IMR-90 (cell line): ENCODE measurements around the gene COL24A1. TPM values are rescaled to one million over a fixed set of nuclear protein-coding genes. Genes with fewer than 3 reads are reported as not detected.

ENCODE experiments used
- ATAC-seq: fragments of 200-7000 bp; cut with Tn5 transposase; 2 replicates; pipeline ENCODE4 v1.9.1; 2020; ENCODE audit warnings: low read depth, mild to moderate bottlenecking, moderate library complexity
- BruUV-seq: library from RNA; stranded (reverse); fragments of 400-500 nt; replicated peaks from 2 replicates; lab custom pipeline; 2021; lab: Mats Ljungman, UMichigan
- CTCF ChIA-PET: fragments of 300-600 bp; formaldehyde crosslinking; extraction: SDS; loops from one replicate; lab custom pipeline; 2021; ENCODE audit warnings: antibody characterized with exemption; lab: Yijun Ruan, JAX
- POLR2A ChIA-PET: fragments of 300-600 bp; sonication (Branson Sonifier 250); formaldehyde crosslinking; loops from one replicate; lab custom pipeline; 2022; ENCODE audit warnings: antibody characterized with exemption; ENCODE audit not compliant: unreplicated experiment; lab: Charles Lee
- DNase-seq: peaks from one replicate; pipeline ENCODE4 v3.0.0; 2013
- H2AFZ ChIP-seq: replicated peaks from 2 replicates; pipeline ENCODE3; 2013; ENCODE audit warnings: low read length, mild to moderate bottlenecking; ENCODE audit not compliant: poor library complexity
- H2AK5ac ChIP-seq: 2 replicates; pipeline ENCODE4 v1.6.1; 2013; ENCODE audit warnings: low read depth, low read length, inconsistent platforms
- H2AK9ac ChIP-seq: replicated peaks from 2 replicates; pipeline ENCODE3; 2013; ENCODE audit warnings: mild to moderate bottlenecking, low read depth, low read length, moderate library complexity; ENCODE audit not compliant: poor library complexity
- H2BK120ac ChIP-seq: 2 replicates; pipeline ENCODE4 v1.6.1; 2013; ENCODE audit warnings: low read depth, low read length, inconsistent platforms
- H2BK15ac ChIP-seq: 3 replicates; pipeline ENCODE4 v1.6.1; 2013; ENCODE audit warnings: low read depth, low read length, inconsistent platforms
- H2BK20ac ChIP-seq: 2 replicates; pipeline ENCODE4 v1.6.1; 2013; ENCODE audit warnings: low read depth, mild to moderate bottlenecking, inconsistent platforms, low read length, moderate library complexity
- H2BK5ac ChIP-seq: 2 replicates; pipeline ENCODE4 v1.6.1; 2013; ENCODE audit warnings: mild to moderate bottlenecking, low read depth, low read length, inconsistent platforms; ENCODE audit not compliant: poor library complexity, severe bottlenecking
- H3K14ac ChIP-seq: replicated peaks from 2 replicates; pipeline ENCODE4 v1.6.1; 2013; ENCODE audit warnings: low read depth, low read length, inconsistent platforms
- H3K18ac ChIP-seq: 2 replicates; pipeline ENCODE4 v1.6.1; 2013; ENCODE audit warnings: low read depth, low read length, control low read depth
- H3K23ac ChIP-seq: 2 replicates; pipeline ENCODE4 v1.6.1; 2013; ENCODE audit warnings: low read depth, low read length, inconsistent platforms
- H3K27ac ChIP-seq: 2 replicates; pipeline ENCODE4 v1.5.1; 2013; ENCODE audit warnings: mild to moderate bottlenecking, control low read depth, low read length; ENCODE audit not compliant: insufficient read depth
- H3K27me3 ChIP-seq: 2 replicates; pipeline ENCODE4 v1.6.1; 2013; ENCODE audit warnings: low read length; ENCODE audit not compliant: control insufficient read depth, insufficient read depth
- H3K36me3 ChIP-seq: 2 replicates; pipeline ENCODE4 v1.6.1; 2013; ENCODE audit warnings: low read length, mixed read lengths; ENCODE audit not compliant: control insufficient read depth, insufficient read depth
- H3K4ac ChIP-seq: 2 replicates; pipeline ENCODE4 v1.6.1; 2013; ENCODE audit warnings: low read depth, low read length, inconsistent platforms
- H3K4me1 ChIP-seq: 2 replicates; pipeline ENCODE4 v1.6.1; 2013; ENCODE audit warnings: low read length, mixed read lengths; ENCODE audit not compliant: control insufficient read depth, insufficient read depth
- H3K4me2 ChIP-seq: 2 replicates; pipeline ENCODE4 v1.6.1; 2013; ENCODE audit warnings: low read depth, mild to moderate bottlenecking, control low read depth, low read length, moderate library complexity
- H3K4me3 ChIP-seq: 2 replicates; pipeline ENCODE4 v1.5.1; 2013; ENCODE audit warnings: low read depth, mild to moderate bottlenecking, control low read depth, low read length, moderate library complexity; ENCODE audit not compliant: insufficient read depth
- H3K56ac ChIP-seq: 2 replicates; pipeline ENCODE4 v1.6.1; 2013; ENCODE audit warnings: low read length, inconsistent platforms; ENCODE audit not compliant: insufficient read depth; ENCODE audit errors: extremely low read depth
- H3K79me1 ChIP-seq, 2 experiments: 2 replicates each; pipeline ENCODE4 v1.6.1; 2013; ENCODE audit warnings: low read length in 2 of 2, inconsistent platforms in 1 of 2, low read depth in 1 of 2
- H3K9ac ChIP-seq: 2 replicates; pipeline ENCODE4 v1.6.1; 2013; ENCODE audit warnings: low read depth, low read length, control low read depth
- H3K9me1 ChIP-seq: 2 replicates; pipeline ENCODE4 v1.6.1; 2013; ENCODE audit warnings: low read length, inconsistent platforms; ENCODE audit not compliant: insufficient read depth
- H3K9me3 ChIP-seq: 2 replicates; pipeline ENCODE4 v1.6.1; 2013; ENCODE audit warnings: low read length; ENCODE audit not compliant: control insufficient read depth, insufficient read depth
- H4K20me1 ChIP-seq: 2 replicates; pipeline ENCODE4 v1.6.1; 2013; ENCODE audit warnings: low read length, inconsistent platforms; ENCODE audit not compliant: insufficient read depth
- H4K5ac ChIP-seq: 2 replicates; pipeline ENCODE4 v1.6.1; 2013; ENCODE audit warnings: mild to moderate bottlenecking, low read depth, low read length, control low read depth
- H4K8ac ChIP-seq, 2 experiments: 2 replicates each; pipeline ENCODE4 v1.6.1; 2013; ENCODE audit warnings: low read depth in 2 of 2, low read length in 2 of 2, control low read depth in 1 of 2, inconsistent platforms in 1 of 2
- H4K91ac ChIP-seq: 2 replicates; pipeline ENCODE4 v1.6.1; 2013; ENCODE audit warnings: low read depth, low read length, inconsistent platforms; ENCODE audit not compliant: insufficient read depth
- BHLHE40 ChIP-seq: fragments of 150-350 bp; IDR thresholded peaks from 2 replicates; pipeline ENCODE4 v1.6.1; 2016; ENCODE audit warnings: mild to moderate bottlenecking, low read depth, low read length
- FOS ChIP-seq: fragments of 150-350 bp; IDR thresholded peaks from 2 replicates; pipeline ENCODE4 v1.6.1; 2016; ENCODE audit warnings: low read depth, low read length
- MAFK ChIP-seq: IDR thresholded peaks from 2 replicates; pipeline ENCODE4 v1.6.1; 2012; ENCODE audit warnings: low read depth, low read length, improper control_type of control experiment
- MAZ ChIP-seq: IDR thresholded peaks from 2 replicates; pipeline ENCODE4 v1.6.1; 2012; ENCODE audit warnings: low read depth, mild to moderate bottlenecking, low read length, improper control_type of control experiment, moderate library complexity, borderline replicate concordance
- MXI1 ChIP-seq: IDR thresholded peaks from 2 replicates; pipeline ENCODE4 v1.6.1; 2012; ENCODE audit warnings: low read depth, mild to moderate bottlenecking, low read length, moderate library complexity, borderline replicate concordance
- POLR2A ChIP-seq: IDR thresholded peaks from 2 replicates; pipeline ENCODE4 v1.6.1; 2012; ENCODE audit warnings: mild to moderate bottlenecking, low read depth, low read length
- RCOR1 ChIP-seq: IDR thresholded peaks from 2 replicates; pipeline ENCODE4 v1.6.1; 2012; ENCODE audit warnings: mild to moderate bottlenecking, low read length, improper control_type of control experiment; ENCODE audit not compliant: insufficient replicate concordance
- RFX5 ChIP-seq: IDR thresholded peaks from 2 replicates; pipeline ENCODE4 v1.8.0; 2012; ENCODE audit warnings: low read depth, mild to moderate bottlenecking, low read length, moderate library complexity
- WGBS, 2 experiments: methylation state at CpG; one replicate each; pipeline versions ENCODE4 v1.1.5 to v1.1.7; 2013; ENCODE audit warnings: missing lambda C conversion rate in 2 of 2; ENCODE audit not compliant: insufficient read length in 1 of 2; ENCODE audit errors: extremely low coverage in 2 of 2; 5-methylcytosine and 5-hydroxymethylcytosine counted together
- dilution Hi-C: fragments of 300-500 bp; cut with HindIII; formaldehyde crosslinking; loops from one replicate; pipeline ENCODE4 v1.14.3; 2018; ENCODE audit warnings: low sequenced_read_pairs; ENCODE audit not compliant: unreplicated experiment
- in situ Hi-C: fragments of 300-500 bp; cut with MboI; formaldehyde crosslinking; loops from 3 replicates; pipeline ENCODE4 v1.14.3; 2019; ENCODE audit warnings: low sequenced_read_pairs, inconsistent platforms, mixed read lengths
- intact Hi-C: fragments of 100-400 bp; cut with micrococcal nuclease; formaldehyde crosslinking; loops from 2 replicates; pipeline ENCODE4 v1.10.0; 2022
- polyA plus RNA-seq, 3 experiments: library from polyadenylated mRNA; depleted of rRNA; stranded (reverse); fragments of >200 nt; gene quantifications; 2 replicates each; pipeline ENCODE4 v1.2.3, GENCODE V29; 2012; ENCODE audit warnings: low replicate concordance in 1 of 3
- total RNA-seq: library from RNA; depleted of rRNA; stranded (reverse); fragments of >200 nt; gene quantifications from 2 replicates; pipeline ENCODE4 v1.2.3, GENCODE V29; 2012
- TF ChIP-seq, protein P1 (sequence below): fragments of 150-350 bp; IDR thresholded peaks from 2 replicates; pipeline ENCODE4 v1.6.1; 2016; ENCODE audit warnings: low read depth, mild to moderate bottlenecking, low read length, moderate library complexity, borderline replicate concordance
- TF ChIP-seq, protein P2 (sequence below): conservative IDR thresholded peaks from 2 replicates; pipeline ENCODE4 v1.5.1; 2012; ENCODE audit warnings: mild to moderate bottlenecking, low read depth, low read length, improper control_type of control experiment
- TF ChIP-seq, protein P3 (sequence below): fragments of 150-350 bp; IDR thresholded peaks from 2 replicates; pipeline ENCODE4 v1.6.1; 2017; ENCODE audit warnings: mild to moderate bottlenecking, antibody characterized with exemption, low read length, low read depth

The COL24A1 gene
- total and polyA plus RNA-seq, 2 of the 4 experiments (the other 2 are of a cell fraction): 1.4 to 2.2 TPM

DNA sequence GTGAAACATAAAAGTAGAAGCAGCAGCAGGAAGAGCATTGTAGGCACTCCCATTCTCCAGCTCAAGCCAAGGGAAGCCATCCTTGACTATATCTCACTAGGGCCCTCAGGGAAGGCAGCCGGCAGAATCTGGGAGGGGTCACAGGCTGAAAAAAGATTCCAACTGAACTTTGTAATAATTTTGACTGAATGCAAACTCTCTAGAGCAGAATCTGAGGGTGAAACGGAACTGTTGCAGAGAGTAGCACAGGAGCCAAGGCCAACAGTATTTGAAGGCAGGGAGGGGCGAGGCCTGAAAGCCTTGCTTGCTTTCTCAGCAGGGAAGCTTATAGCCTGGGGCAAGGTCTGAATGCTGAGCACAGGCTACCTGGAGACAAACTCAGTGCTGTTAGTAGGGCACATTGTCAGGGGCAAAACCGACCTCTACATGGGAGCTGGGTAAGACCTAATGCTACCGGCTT, 180.6 kb downstream of the COL24A1 start:
- Histone ChIP-seq H4K5ac (no peak overlapping the region), H2AK9ac (no peak overlapping the region), H3K36me3 (no peaks in the 10 kb centered on the region), H3K9me3 (no peaks in the 10 kb centered on the region), H3K4me3 (no peak overlapping the region), H3K4me2 (no peak overlapping the region), H4K8ac (no peak overlapping the region), H2BK15ac (no peak overlapping the region), H3K56ac (no peak overlapping the region), H3K9ac (no peak overlapping the region), H2BK120ac (no peak overlapping the region), H4K91ac (no peak overlapping the region), H2AFZ (no peak overlapping the region), H3K79me1 (no peaks in the 10 kb centered on the region), H3K4me1 (no peaks in the 10 kb centered on the region), H3K27ac (no peak overlapping the region), H3K4ac (no peak overlapping the region), H3K9me1 (no peaks in the 10 kb centered on the region), H2BK20ac (no peak overlapping the region), H3K14ac (no peak overlapping the region), H2BK5ac (no peak overlapping the region), H2AK5ac (no peak overlapping the region), H3K18ac (no peak overlapping the region), H4K20me1 (no peaks in the 10 kb centered on the region), H3K23ac (no peak overlapping the region), H3K27me3 (no peaks in the 10 kb centered on the region)
- ATAC-seq (no peak), DNase-seq (no peak)
- in situ Hi-C loops: no loop called here
- TF ChIP-seq BHLHE40 (no peak), POLR2A (no peak), RFX5 (no peak), MXI1 (no peak), MAZ (no peak), RCOR1 (no peak), FOS (no peak), MAFK (no peak)
- TF ChIP-seq, protein P1, sequence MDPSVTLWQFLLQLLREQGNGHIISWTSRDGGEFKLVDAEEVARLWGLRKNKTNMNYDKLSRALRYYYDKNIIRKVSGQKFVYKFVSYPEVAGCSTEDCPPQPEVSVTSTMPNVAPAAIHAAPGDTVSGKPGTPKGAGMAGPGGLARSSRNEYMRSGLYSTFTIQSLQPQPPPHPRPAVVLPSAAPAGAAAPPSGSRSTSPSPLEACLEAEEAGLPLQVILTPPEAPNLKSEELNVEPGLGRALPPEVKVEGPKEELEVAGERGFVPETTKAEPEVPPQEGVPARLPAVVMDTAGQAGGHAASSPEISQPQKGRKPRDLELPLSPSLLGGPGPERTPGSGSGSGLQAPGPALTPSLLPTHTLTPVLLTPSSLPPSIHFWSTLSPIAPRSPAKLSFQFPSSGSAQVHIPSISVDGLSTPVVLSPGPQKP: no peak
- TF ChIP-seq, protein P2, sequence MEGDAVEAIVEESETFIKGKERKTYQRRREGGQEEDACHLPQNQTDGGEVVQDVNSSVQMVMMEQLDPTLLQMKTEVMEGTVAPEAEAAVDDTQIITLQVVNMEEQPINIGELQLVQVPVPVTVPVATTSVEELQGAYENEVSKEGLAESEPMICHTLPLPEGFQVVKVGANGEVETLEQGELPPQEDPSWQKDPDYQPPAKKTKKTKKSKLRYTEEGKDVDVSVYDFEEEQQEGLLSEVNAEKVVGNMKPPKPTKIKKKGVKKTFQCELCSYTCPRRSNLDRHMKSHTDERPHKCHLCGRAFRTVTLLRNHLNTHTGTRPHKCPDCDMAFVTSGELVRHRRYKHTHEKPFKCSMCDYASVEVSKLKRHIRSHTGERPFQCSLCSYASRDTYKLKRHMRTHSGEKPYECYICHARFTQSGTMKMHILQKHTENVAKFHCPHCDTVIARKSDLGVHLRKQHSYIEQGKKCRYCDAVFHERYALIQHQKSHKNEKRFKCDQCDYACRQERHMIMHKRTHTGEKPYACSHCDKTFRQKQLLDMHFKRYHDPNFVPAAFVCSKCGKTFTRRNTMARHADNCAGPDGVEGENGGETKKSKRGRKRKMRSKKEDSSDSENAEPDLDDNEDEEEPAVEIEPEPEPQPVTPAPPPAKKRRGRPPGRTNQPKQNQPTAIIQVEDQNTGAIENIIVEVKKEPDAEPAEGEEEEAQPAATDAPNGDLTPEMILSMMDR: no peak
- TF ChIP-seq, protein P3, sequence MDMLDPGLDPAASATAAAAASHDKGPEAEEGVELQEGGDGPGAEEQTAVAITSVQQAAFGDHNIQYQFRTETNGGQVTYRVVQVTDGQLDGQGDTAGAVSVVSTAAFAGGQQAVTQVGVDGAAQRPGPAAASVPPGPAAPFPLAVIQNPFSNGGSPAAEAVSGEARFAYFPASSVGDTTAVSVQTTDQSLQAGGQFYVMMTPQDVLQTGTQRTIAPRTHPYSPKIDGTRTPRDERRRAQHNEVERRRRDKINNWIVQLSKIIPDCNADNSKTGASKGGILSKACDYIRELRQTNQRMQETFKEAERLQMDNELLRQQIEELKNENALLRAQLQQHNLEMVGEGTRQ: no peak
- POLR2A ChIA-PET: no interaction called here
- dilution Hi-C loops: no loop called here
- CTCF ChIA-PET: interaction anchor here (1.1 kb wide), 1 partner anchor 15 kb away, joined by 4 read pairs; no protein-coding TSS in a partner anchor
- WGBS, 2 experiments: 91% methylated on average over 2 of the region's 5 CpGs; no CpG with 5 or more reads in 1 of the 2 experiments
- no TSS peak for BruUV-seq
- intact Hi-C loops: no loop called here
